ENCODE results near the gene TMED4. TPM values are rescaled to one million over a fixed set of nuclear protein-coding genes. Genes with fewer than 3 reads are reported as not detected.

The TMED4 gene
- total RNA-seq, 1 donor from 2014 or later: 88.9 TPM

DNA sequence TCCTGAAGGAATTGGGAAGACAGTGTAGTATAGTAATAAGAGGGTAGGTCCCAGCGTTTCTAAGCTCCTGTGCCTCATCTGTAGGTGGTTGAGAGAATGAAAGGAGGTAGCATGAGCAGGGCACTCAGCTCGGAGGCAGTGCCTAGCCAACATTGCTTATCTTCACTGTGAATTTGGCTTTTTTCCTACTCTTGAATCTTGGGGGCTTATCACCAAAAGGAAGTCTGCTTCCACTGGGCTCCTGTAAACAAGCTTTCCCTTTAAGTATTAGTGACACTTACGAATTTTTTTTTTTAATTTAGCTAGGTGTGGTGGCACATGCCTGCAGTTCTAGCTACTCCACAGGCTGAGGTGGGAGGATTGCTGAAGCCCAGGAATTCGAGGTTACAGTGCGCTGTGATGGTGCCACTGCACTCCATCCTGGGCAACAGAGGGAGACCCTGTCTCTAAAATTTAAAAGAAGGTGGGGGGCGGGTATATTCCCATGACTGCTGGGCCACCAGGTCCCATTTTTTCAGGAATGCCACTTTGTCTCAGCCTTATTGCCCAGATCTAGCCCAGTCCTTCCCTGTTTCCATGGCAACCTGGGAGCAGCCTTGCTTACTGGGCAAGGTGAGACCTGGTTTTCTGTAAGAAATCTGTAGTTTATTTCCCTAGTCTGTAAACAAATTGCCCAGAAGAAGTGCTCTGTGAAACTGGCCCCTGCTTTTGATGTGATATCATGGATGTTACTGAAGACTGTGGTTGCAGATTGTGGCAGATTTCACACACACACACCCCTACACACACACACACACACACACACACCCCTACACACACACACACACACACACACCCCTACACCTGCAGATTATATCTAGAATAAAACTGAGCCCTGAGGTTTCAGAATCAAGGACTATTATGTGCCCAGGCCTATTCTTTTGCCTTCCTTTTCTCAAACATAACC is 43.8 kb upstream of the TMED4 start:
- Mint-ChIP-seq H3K36me3 (ENCODE audit: low read depth) (peaks cover 2% of the 10 kb centered on the region), H3K4me1 (peaks cover 16% of the 10 kb centered on the region), H3K27ac (ENCODE audit: unreplicated experiment) (no peak overlapping the region), H3K27me3 (ENCODE audit: low read depth) (no peaks in the 10 kb centered on the region), H3K9me3 (no peaks in the 10 kb centered on the region), H3K4me3 (no peak overlapping the region)
- no peak for TF ChIP-seq CTCF (conservative IDR thresholded peaks at IDR 0.05)
- no peak for DNase-seq (ENCODE audit: low read depth, low spot score)

DNA sequence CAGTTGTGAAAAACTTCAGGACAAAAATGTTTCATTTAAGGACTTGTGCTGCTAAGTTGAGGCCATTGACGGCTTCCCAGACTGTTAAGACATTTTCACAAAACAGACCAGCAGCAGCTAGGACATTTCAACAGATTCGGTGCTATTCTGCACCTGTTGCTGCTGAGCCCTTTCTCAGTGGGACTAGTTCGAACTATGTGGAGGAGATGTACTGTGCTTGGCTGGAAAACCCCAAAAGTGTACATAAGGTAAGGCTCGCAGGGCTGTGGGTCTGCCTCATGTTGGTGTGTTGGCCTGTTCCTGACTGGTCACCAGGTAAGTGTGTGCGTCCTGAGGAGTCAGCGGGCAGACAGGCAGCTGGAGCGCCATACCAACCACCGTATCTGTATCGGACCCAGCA is 42.3 kb upstream of the TMED4 start:
- DNase-seq (ENCODE audit: low read depth, low spot score): no peak
- Mint-ChIP-seq H3K27ac (ENCODE audit: unreplicated experiment) (no peak overlapping the region), H3K27me3 (ENCODE audit: low read depth) (no peaks in the 10 kb centered on the region), H3K4me1 (peaks cover 16% of the 10 kb centered on the region), H3K4me3 (no peak overlapping the region), H3K9me3 (no peaks in the 10 kb centered on the region), H3K36me3 (ENCODE audit: low read depth) (peaks cover 2% of the 10 kb centered on the region)
- TF ChIP-seq CTCF (conservative IDR thresholded peaks at IDR 0.05): no peak

DNA sequence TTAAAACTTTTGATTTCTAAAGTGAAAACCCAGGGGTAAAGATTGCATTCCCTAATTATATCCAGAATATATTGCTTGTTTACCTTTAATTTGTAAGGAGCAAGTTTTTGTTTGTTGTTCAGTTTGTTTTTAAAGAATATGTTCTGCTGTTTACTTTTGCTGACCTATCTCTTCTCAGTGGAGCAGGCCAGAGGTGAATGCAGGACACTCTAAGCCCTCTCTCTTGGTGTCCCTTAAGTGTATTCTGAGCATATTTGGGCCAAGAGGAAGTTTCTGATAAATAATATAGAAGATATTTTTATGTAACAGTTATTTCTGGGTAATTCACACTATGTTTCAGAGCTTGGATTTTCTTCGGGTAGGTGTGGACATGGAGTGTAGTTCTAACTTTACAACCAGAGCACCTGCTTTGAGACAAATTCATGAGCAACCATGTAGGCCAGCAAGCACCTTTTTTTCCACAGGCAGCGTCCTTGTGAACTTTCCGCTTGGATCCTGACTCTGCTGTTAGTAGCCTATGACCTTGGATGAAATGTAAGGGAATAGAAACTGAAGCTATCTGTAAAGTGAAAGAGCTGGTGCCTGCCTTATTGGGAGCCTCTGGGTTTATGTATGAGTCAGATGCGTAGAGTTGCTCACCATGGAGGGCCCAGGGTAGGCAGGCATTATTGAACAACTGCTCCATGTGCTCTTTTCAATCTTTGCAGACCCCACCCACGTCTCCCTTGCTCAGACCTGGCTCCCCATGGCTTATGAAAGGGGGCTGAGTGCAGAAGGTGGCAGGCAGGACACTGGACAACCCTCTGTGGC is 40.5 kb upstream of the TMED4 start:
- no peak for TF ChIP-seq CTCF (conservative IDR thresholded peaks at IDR 0.05)
- peaks cover 16% of the 10 kb centered on the region for H3K4me1 Mint-ChIP-seq
- H3K4me3 Mint-ChIP-seq: no peak overlapping the region
- DNase-seq (ENCODE audit: low read depth, low spot score): no peak
- no peaks in the 10 kb centered on the region for H3K9me3 Mint-ChIP-seq
- no peak overlapping the region for H3K27ac Mint-ChIP-seq (ENCODE audit: unreplicated experiment)
- H3K27me3 Mint-ChIP-seq (ENCODE audit: low read depth): no peaks in the 10 kb centered on the region
- H3K36me3 Mint-ChIP-seq (ENCODE audit: low read depth): no peaks in the 10 kb centered on the region

- Mint-ChIP-seq H3K36me3 (ENCODE audit: low read depth) (no peaks in the 10 kb centered on the region), H3K27ac (ENCODE audit: unreplicated experiment) (no peak overlapping the region), H3K9me3 (no peaks in the 10 kb centered on the region), H3K27me3 (ENCODE audit: low read depth) (no peaks in the 10 kb centered on the region), H3K4me1 (peaks cover 16% of the 10 kb centered on the region), H3K4me3 (no peak overlapping the region)
- no peak for TF ChIP-seq CTCF (conservative IDR thresholded peaks at IDR 0.05)
- no peak for DNase-seq (ENCODE audit: low read depth, low spot score)
These were observed 39.7 kb upstream of the TMED4 start for GRCh38 chr7:44621750-44622103.

DNA sequence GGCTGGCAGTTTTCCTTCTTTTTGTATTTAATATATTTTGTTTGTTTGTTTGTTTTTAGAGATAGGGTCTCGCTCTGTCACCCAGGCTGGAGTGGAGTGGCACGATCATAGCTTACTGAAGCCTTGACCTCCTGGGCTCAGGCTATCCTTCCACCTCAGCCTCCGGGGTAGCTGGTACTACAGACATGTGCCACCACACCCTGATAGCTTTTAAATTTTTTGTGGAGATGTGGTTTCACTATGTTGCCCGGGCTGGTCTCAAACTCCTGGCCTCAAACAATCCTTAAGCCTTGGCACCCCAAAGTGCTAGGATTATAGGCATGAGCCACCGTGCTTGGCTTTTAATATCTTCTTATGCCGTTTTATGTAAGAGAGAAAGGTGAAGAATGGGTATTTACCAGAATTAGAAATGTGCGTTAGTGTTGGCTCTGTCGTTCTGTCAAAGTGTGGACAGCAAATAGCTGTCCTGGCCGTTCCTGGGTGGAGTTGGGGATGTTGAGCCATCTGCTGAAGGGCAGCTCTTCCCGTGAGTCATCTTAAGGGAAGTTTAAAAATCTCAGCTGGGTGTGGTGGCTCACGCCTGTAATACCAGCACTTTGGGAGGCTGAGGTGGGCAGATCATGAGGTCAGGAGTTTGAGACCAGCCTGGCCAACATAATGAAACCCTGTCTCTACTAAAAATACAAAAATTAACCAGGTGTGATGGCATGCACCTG is 39.2 kb upstream of the TMED4 start:
- no peak overlapping the region for H3K27ac Mint-ChIP-seq (ENCODE audit: unreplicated experiment)
- no peaks in the 10 kb centered on the region for H3K36me3 Mint-ChIP-seq (ENCODE audit: low read depth)
- H3K4me3 Mint-ChIP-seq: no peak overlapping the region
- H3K9me3 Mint-ChIP-seq: no peaks in the 10 kb centered on the region
- H3K4me1 Mint-ChIP-seq: peaks cover 16% of the 10 kb centered on the region
- no peak for TF ChIP-seq CTCF (conservative IDR thresholded peaks at IDR 0.05)
- no peak for DNase-seq (ENCODE audit: low read depth, low spot score)
- H3K27me3 Mint-ChIP-seq (ENCODE audit: low read depth): no peaks in the 10 kb centered on the region

Measured in neural crest cell (in vitro differentiated cells).